CD1c-positive myeloid dendritic cell (primary cell): ENCODE measurements around the gene PIGC.
"Not testable (repeated sequence)": the region's sequence is repeated elsewhere in the genome, so short reads cannot be mapped to it uniquely, and the experiment has no call there.

ENCODE experiments used
- DNase-seq: peaks from one replicate; pipeline ENCODE4 v3.0.0-alpha.2; 2016; ENCODE audit errors: extremely low spot score

The PIGC gene

GRCh38 chr1:172466795-172467407 lies 23.0 kb upstream of the PIGC start:
- DNase-seq = no peak

DNA sequence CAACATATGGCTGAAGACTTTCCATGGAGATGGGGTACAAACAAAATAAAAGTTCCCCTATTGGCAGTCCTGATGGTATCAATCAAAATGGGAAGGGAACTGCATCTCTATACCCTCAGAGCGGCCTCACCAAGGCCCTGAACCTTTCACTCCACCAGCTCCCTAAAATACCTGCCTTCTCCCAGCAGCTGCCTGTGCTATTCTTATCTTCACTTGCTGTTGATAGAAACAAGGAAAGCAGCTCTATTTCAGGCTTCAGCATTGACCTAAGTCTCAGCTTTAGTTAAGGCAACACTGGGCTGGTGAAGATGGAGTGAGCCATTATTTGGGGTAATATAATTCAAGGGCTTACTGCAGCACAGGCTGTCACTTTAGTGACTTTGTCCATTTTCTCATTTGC lies 21.7 kb upstream of the PIGC start:
- no peak for DNase-seq

DNA sequence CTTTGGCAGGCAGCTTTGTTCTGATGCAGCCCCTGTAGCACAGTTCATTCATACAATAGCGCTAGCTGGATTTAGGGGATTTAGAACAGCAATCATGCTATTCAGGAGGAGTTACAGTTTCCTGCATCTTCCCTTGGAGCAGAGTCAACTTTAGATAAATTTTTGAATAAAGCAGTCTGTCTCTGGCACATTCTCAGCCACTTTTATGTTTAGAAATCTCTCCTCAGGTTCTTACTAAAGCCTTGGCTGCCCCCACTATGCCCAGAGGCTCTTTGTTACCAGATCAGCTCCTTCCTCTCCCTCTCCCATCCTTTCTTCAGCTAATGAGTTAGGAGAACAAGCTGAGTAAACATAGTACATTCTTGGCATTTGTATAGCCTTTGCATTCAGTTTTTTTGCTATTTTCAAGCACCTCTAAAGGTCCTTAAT lies 17.0 kb upstream of the PIGC start:
- no peak for DNase-seq

DNA sequence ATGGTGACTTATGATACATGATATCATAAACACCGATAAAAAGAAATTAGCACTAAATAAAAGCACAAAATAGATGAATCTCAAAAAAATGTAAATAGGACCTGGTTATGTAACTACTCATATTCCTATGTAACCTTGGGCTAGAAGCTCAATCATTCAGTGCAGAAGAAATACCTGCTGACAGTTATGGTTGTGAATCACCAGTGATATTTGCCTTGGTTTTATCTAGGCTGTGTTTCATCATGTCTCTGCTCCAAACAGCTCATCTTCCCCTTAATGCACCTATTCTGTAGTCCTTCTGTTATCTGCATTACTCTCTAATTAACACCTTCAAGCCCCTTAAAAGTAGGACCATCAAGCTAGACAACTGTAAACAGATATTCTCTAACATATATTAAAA lies 16.3 kb upstream of the PIGC start:
- no peak for DNase-seq

DNA sequence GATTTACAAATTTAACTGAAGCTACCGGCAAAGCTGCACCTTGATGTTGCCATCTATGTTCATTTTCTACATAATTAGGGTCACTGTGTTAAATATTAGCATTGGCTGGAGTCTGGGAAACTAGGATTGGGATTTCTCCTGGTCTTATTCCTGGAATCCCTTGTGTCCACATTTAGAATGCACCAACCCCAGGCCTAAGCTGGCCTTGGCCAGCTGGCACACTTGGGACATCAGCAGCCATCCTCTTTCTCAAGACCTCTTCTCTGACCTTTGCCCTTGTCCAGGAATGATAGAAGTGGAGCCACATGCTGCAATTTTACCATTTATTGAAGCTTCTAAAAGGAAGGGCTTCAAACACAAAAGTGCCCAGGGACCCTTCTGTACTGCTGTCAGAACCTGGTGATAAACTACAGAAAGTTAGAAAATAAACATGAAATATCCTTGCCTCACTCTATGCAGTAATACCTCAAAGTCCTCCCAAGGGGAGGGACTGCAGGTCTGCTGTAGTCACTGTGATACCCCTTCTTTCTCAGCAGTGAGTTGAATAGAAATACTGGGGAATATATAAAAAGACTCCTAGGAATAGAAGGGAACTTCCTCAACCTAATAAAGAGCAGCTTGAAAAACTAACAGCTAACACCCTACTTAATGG lies 13.7 kb upstream of the PIGC start:
- no peak for DNase-seq

- DNase-seq = no peak
Observed at GRCh38 chr1:172456344-172456769, 12.5 kb upstream of the PIGC start.

DNA sequence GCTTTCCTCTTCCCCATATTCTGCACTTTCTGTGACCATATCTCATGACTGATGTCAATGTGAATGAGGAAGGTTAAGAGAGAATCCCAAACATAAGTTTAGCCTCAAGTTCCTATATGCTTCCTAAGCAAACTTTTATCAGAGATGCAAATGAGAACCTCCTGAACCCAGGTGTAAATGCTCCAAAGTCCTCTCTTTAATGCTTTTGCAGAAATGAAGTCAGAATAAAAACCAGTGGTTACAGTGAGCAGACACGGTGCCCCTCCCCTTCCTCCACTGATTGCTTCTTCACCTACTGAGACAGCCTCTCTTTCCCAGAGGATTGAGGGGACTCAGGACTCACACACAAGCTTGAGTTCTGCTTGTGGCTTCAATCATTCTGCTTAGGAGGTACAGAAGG lies 11.6 kb upstream of the PIGC start:
- no peak for DNase-seq

DNA sequence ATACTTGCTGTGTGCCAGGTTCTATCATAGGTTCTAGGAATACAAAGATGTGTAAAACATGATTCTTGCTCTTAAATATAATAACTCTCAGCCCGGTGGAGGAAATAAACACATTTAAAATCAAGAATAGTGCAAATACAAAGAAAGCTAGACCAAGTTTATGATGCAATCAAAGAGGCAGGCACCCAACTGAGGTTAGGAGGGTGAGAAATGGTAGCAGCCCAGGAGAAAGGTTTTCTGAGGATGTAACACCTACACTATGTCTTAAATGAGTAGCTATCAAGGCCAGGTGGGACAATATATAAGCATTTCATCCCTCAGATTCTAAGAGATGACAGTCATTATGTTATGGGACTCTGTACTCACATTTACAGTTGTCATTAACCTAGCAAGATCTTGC lies 9.7 kb upstream of the PIGC start:
- DNase-seq = no peak

- no peak for DNase-seq
Observed at GRCh38 chr1:172453153-172453545, 9.3 kb upstream of the PIGC start.

- DNase-seq = no peak
Observed at GRCh38 chr1:172452536-172453152, 8.8 kb upstream of the PIGC start.

GRCh38 chr1:172451002-172451443 lies 7.2 kb upstream of the PIGC start:
- DNase-seq = no peak

GRCh38 chr1:172450524-172450885 lies 6.6 kb upstream of the PIGC start:
- DNase-seq = no peak

DNA sequence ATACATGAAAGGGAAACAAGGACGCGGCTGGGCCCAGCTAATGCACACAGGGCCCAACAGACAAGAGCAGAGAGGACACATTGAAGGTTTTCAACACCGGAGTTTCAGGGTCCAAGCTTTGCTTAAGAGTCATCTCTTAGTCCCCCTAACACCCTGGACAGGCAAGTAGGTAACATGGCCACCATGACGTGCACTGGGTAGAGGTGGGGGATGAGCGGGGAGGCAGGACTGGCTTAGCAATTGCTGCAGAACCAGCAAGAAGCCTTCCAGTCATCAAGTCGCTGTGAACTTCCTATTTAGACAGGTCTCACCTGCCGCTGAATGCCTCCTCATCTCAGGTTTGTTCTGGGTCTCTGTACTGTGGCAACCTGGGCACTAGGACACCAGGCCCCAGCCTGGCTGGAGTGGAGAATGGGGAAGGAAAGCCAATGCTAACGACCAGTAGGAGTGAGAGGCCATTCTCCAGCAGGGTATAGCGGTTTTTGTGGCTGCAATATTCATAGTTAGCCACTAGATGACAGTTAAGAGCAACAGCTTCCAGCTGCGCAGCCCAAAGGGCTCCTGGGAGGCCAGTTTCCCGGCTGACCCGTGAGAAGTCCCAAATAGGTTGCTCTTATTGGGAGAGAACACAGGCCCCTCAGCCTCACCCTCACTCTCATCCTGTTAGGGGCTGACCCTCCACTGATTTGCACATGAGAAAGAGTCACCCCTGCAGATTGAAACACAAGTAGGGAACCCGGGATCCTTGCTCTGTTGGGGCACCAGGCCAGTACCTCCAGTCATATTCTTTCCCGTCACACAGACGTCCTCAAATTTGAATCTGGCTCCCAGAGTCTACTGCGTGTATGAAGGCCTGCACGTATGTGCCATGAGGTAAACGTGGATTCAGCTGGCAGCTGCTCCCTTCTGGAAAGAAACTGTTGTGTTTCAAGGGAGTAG lies 6.0 kb upstream of the PIGC start:
- DNase-seq = peak; percentile 81

DNA sequence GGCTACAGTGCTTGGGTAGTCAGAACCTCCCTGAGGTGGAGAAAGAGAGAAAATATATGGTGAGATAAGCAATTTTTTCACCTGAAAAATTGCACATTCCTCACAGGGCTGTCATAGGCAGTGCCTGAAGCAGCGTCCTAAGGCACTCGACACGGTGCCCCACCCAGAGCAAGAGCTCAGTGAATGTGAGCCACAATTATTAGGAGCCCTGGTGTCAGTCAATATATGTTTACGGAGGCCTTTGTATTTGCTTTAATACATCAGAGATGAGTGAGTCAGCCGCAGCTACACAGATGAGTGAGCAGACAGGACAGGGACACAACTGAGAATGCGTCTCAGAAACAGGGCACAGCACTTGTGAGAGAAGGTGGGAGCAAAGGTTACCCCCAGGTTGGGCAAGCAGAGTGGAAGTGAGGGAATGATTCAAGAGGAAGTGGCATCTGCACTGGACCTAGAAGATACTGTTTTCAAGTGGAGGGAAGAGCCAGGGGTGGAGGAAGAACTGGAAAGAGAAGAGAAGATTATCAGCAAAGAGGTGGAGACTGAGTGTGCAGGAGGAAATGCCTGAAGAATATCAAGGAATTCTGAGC lies 5.2 kb upstream of the PIGC start:
- no peak for DNase-seq

- DNase-seq = no peak
Observed at GRCh38 chr1:172447641-172448040, 3.8 kb upstream of the PIGC start.

DNA sequence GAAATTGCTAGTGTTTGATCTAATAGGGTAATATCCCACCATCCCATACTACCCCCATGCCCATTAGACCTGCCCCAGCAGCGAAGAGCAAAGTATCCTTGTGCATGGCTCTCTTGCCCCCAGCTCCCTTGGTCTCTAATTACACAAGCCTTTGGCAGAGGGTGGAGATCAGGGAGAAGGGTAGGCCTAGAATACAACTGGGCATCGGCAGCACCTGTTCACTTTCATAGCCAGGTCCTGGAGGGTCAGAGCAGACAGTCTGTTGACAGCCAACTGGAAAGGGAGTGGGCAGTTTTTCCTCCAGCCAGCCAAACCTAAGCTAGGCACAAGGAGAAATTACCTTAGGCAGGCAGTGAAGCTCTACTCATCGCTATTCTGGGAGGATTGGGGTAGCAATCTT lies 2.7 kb upstream of the PIGC start:
- DNase-seq = no peak

DNA sequence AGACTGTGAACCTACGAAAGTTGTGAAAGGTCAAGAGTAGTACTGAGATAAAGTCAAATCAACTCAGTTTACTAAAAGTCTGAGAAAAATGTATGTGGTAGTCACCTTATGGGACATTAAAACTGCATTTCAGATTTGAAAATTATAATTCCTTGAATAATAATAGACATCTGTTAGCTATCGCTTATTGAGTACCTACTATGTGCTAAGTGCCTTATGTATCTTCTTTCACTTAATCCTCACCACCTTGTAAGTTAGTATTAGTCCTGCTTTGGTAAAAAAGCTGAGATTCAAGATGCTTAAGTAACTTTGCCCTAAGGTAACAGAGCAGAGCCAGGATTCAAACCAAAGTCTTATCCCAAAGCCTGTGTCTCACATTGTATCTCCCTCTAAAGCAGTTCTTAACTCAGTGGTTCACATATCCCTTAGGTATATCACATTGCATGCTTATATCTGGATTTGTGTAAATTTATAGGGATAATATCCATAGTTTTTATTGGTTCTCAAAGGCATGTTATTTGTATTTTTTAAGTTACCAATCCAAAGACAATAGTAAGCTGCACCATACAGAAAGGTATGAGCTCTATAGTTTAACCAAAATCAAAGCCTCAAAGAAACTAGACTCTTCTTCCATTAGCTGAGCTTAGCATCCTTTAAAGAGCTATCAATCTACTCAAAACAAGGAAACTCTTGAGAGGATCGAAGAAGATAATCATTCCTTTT lies 865 bp downstream of the PIGC start:
- no peak for DNase-seq

- DNase-seq = no peak
Observed at GRCh38 chr1:172442404-172442803, 1.5 kb downstream of the PIGC start.

GRCh38 chr1:172437183-172437582 lies 6.7 kb downstream of the PIGC start:
- DNase-seq = not testable (repeated sequence)

DNA sequence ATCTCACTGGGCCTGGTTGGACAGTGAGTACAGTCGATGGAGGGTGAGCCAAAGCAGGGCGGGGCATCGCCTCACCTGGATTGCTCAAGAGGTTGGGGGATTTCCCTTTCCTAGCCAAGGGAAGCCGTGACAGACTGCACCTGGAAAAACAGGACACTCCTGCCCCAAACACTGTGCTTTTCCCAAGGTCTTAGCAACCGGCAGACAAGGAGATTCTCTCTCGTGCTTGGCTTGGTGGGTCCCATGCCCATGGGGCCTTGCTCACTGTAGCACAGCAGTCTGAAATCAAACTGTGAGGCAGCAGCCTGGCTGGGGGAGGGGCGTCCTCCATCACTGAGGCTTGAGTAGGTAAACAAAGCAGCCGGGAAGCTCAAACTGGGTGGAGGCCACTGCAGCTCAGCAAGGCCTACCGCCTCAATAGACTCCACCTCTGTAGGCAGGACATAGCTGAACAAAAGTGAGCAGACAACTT lies 12.1 kb downstream of the PIGC start:
- no peak for DNase-seq

DNA sequence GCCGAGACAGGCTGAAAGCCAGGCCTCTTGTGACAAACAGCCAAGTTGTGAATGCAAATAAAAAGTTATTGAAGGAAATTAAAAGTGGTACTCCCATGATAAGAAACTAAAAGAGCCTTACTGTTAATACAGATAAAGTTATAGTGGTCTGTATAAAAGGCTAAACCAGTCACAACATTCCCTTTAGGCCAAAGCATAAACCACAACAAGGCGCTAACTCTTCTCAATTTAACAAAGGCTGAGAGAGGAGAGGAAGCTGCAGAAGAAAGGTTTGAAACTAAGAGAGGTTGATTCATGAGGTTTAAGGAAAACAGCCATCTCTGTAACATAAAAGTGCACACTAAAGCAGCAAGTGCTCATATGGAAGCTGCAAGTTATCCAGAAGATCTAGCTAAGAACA lies 12.7 kb downstream of the PIGC start:
- DNase-seq = no peak
